HG03280 (cell line): Measurements from ENCODE around the gene HEATR9.

ENCODE experiments used
- ATAC-seq: cut with Tn5 transposase; IDR thresholded peaks from one replicate; pipeline ENCODE4 v1.9.1; 2021; ENCODE audit warnings: mild to moderate bottlenecking, moderate library complexity; ENCODE audit not compliant: unreplicated experiment

The HEATR9 gene

DNA sequence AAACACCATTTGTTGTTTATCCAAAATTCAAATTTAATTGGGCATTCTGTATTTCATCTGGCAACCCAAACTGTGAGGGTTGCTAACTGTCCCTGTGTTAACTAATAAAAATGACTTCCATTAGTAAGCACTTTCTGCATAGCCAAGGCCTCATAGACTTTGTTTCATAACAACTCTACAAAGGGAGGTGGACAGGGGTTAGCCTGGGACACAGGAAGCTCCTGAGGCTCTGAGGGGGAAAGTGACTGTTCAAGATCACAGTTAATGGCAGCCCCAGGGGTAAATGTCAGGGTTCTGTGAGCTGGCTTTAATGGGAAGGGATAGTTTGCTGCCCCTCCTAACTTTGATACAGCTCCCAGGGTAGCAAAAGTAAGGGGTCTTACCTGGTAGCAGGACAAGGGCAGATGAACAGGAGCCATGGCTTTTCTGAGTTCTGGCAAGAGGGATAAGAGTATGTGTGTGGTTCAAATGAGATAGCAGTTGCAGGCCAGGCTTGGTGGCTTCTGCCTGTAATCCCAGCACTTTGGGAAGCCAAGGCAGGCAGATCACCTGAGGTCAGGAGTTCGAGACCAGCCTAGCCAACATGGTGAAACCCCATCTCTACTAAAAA, 2.2 kb downstream of the HEATR9 start:
- no peak for ATAC-seq

DNA sequence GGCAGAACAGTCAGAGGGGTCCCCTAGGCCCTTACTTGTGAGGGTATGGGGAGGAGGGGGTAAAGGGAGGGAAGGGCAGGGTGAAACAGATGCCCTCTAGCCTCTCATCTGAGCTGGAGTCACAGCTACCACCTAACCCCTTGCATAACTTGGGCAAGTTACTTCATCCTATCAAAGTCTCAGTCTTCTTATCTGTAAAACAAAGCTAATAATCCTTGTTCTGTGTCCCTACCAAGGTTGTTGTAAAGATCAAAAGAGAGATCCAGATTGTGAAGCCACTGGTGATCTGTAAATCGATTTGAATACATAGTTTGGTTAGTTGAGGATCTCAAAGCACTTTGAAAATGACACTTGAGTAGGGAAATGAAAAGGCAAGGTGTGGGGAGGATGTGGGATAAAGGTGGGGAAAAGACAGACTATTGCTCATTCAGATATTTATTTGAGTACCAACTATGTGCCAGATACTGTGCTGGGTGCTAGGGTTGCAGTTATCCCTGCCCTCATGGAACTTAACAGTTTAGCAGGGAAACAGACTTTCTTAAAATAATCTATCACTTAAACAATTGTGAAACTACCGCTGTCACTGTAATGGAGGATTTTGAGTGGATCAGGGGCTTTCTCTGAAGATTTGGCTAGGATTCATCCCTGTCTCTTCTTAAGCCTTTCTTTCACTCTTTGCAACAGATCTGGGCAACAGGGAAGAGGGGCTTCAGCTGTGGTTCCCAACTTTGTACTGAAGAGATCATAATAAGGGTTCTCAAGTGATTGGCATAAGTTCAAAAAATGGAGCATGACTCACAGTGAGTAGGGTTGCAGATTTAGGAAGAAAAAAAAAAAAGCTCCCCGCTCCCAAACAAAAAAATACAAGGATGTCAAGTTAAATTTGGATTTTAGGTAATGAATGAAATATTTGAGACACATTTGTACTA, 3.0 kb downstream of the HEATR9 start:
- ATAC-seq = no peak

DNA sequence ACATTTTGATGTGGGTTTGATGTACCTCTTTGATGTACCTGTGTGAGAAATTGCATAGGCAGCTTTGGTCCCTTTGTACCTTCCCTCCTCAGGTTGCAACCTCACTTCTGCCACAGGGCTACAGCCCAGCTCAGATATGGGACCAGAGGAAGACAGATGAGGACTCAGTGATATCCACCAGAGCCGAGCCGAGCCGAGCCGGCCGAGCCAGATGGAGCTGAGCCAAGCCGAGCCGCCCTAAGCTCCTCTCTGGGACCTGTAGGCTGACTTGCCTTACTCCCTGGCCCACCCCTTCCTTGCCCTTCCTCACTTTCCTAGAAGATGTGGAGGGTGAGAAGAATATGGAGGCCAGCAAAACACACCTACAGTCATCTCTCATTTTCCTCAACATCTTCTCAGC, 3.8 kb downstream of the HEATR9 start:
- no peak for ATAC-seq

DNA sequence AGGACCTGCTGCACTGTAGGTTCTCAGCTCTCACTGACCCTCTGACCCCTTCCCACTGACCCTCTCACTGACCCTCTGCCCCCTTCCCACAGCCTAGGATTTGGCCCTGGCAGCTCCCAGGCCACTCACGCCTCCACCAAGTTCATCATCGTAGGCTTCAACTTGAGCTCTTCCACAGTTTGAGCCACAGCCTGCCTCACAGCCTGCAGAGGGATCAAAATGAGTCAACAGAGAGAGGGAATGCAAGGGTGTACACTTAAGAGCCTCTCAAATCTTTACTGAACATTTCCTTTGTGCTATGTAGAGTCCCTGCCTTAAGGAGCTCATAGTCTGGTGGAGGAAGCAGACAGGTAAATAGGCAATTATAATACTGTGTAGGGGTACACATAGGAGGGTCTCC, 12.1 kb downstream of the HEATR9 start:
- ATAC-seq = no peak

DNA sequence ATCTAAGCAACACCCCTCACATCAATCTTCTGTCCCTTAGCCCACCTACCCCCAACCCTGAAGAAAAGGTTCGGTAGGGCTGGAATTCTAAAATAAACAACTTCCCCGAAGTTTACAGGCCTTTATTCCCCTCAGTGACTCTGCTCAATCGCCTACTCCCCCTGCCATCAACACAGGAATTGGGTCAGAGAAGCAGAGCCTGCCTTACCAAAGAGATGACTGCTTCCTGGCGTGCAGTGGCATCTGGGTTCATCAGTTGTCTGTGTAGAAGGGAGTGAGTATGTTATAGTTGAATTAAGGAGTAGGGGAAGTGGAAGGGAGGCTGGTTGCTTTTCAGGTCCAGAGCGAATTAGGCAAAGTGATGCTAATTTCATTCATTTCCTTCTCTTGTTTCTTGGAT, 12.7 kb downstream of the HEATR9 start:
- no peak for ATAC-seq

DNA sequence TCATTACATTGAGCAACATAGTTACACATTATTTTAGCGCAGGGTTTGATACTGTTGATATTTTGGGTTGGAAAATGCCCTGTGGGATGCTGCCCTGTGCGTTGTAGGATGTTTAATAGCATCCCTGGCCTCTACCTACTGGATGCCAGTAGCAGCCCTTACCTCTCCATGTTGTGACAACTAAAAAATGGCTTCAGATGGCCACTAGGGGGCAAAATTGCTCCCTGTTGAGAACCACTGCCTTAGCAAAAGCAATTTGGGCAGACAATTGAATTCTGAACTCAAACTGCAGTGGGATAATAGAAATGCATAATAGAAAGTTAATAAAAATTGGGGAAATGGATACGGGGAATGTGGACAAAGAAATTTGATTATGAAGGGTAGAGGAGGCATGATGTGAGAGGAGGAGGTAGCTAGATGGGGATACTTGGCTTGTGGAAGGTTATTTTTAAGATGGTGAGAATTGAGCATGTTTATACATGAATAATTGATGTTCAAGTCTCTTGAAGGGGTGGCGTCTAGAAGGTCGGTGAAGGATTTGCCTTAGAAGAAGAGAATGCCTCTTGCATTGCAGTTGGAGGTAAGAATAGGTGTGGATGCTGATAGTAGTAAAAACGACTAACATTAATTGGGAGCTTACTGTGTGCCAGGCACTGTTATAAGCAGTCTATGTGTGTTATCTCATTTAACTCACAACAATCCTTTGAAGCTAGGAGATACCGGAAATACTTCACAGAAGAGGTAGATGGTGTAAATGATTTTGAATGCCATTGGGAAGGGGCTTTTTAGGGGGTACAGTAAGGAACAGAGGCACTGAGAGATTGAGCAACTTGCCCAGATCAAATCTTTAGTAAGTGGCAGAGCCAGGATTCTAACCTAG, 19.0 kb downstream of the HEATR9 start:
- ATAC-seq = peak; percentile 47

DNA sequence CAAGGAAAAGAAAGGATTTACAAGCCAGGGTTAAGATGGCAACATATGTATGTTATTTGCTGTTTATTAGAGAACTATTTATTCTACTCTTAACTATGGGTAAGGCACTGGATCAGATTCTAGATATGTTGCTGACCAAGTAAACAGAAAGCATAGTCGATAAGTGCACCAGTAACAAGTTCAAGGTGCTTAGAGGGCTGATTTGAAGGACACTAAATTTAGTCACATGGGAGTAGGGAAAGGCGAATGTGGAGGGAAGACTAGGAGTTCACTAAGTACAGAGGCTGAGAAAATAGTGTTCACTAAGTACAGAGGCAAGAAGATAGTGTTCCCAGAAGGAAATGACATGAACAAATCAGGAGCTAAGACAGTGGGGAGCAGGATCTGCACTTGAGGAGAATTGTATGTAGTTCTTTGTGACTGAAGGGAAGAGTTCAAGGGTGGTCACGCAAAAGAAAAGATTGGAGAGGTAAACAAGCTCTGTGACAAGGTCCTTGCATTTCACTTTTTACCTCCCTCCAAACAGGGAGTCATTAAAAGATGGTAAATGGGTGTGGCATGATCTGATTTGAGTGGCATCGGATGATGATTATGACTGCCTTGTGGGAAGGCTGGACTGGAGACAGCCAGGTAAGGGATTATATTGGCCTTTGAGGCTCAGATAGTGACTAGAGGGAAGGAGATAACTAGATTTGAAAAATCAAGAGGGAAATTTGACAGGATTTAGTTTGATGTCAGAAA, 20.9 kb downstream of the HEATR9 start:
- no peak for ATAC-seq

DNA sequence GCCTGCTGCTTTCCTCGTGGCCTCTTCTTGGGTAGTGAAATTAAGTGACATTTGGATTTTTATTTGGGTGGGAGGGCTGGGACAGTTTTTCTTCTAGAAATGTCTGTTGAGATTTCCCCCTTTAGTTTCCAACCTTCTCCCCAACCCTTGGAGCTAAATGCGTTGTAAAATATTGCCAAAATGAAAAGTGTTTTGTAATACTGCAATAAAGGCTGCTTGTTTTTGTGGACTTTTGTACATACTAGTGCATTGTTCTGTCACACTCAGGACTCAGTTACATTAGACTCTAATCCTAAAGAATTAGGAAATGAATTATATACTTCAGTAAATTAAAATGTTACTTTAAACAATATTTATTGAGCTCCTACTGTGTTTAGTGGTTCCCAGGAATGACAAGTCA, 21.7 kb downstream of the HEATR9 start:
- ATAC-seq = no peak

DNA sequence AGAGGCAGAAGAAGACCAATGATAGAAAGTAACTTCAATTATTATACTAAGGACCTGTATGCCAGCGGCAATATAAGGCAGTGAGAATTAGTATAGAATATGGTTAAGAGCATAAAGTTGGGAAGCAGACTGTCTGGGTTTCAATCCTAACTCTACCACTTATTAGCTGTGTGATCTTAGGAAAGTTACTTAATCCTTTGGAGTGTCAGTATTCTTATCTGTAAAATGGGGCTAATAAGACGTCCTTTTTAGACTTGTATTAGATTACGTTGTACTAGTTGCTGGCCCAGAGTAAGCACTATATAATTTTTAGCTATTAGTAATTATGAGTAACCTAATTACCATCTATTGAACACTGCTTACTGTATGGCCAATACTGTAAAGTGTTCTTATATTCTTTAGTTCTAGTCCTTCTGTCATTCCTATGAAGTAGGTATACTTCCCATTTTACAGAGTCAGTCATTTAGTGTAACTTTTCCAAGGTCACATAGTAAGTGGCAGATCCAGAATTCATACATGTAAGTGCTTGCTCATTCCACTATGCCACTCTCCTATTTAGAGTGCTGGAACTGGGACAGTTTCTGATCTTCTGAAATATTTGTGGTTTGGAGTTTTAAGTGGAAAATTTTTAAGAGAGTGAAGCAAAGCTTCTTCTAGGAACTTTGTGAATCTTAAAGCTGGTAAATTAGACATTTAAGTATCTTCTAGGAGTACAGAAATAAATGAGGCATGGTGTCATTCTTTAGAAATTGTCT, 22.5 kb downstream of the HEATR9 start:
- ATAC-seq = no peak

DNA sequence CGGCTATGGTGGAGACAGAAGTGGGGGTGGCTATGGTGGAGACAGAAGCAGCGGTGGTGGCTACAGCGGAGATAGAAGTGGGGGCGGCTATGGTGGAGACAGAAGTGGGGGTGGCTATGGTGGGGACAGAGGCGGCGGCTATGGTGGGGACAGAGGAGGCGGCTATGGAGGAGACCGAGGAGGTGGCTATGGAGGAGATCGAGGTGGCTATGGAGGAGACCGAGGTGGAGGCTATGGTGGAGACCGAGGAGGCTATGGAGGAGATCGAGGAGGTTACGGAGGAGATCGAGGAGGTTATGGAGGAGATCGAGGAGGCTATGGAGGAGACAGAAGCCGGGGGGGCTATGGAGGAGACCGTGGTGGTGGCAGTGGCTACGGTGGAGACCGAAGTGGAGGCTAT, 24.1 kb downstream of the HEATR9 start:
- ATAC-seq = no peak

DNA sequence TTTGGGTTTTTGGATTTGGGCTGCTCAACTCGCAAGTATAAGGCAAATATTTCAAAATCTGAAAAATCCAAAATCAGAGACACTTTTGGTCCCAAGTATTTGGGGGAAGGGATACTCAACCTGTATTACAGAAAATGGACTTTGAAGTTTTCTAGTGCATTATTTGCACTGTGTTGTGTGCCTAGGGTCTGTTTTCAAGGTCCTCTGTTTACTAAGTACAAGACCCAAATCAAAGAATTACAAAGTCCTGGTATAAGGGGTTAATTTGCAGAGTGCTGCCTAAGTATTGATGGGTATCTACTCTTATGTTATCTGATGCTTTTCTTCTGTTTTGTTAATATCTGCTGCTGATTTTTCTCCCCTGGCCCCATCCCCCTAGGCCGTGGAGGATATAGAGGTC, 25.0 kb downstream of the HEATR9 start:
- ATAC-seq = no peak

DNA sequence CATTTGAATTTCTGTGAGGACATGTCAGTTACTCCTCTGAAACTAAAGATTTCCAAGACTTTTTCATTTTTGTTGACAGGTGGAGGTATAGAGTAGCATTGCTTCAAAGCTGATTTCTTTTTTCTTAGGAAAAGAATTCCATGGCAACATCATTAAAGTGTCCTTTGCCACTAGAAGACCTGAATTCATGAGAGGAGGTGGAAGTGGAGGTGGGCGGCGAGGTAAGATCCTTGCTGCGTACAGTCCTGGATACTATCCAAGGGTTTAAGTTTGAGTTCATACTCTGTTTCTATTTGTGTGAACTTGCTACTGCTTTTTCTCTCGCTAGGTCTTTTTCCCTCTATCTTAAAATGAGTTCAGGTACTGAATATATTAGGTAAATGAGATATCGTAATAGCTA, 26.5 kb downstream of the HEATR9 start:
- ATAC-seq = no peak

DNA sequence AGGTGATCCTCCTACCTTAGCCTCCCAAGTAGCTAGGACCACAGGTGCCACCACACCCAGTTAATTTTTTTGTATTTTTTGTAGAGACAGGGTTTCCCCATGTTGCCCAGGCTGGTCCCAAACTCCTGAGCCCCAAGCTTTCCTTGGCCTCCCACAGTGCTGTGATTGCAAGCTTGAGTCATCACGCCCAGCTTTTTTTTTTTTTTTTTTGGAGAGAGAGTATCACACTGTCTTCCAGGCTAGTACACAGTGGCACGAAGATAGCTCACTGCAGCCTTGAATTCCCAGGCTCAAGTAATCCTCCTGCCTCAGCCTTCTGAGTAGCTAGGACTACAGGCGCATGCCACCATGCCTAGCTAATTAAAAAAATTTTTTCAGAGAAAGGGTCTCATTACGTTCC, 27.2 kb downstream of the HEATR9 start:
- ATAC-seq = no peak

DNA sequence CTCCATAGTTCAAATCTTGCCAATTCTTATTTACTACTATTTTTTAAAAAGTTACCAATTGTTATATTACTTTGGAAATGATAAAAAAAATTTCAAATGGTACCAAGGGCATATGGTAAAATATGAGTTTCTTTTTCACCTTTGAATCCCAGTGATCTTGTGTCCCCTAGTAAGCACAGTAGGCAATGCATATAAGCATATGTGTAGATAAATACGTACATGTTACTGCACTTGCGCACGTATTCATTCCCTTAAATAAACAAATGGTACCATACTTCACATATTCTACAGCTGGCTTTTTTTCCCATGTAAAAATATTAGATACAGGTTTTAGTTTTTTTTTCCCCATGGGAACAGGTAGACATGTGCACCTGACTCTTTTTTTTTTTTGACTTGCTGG, 27.6 kb downstream of the HEATR9 start:
- no peak for ATAC-seq

DNA sequence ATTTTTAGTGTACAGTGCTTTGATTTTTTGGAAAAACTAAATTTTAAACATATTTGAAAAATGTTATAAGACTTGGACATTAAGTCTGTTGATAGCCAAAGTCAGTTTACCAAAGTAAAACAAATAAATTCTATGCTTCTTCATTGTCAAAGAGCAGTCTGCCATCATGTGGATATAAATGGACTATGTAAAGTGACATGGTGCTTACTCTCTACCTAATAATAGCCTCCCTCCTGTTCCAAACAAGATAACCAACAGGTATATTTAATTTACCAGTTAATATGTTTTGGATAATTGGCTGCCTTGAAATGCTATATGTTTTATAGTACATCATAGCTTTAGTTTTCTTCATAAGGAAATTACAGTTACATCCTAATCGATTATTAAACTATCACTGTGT, 43.5 kb downstream of the HEATR9 start:
- no peak for ATAC-seq

DNA sequence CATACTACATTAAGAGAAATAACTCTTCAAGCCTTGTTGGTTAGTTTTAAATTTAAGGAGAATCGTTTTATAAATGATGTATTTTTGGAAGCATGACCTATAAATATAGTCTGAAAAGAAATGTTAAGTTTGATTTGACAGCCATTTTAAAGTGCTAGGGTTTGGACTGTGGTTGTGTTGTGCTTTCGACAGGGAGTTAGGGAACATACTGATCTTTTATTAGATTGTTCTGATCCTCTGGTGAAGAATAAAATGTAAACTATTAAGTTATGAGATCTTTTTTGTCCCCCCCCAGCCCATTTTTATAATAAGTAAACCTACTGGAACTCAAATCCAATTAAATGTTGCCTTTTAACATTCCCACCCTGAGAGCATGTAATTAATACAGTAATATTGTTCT, 47.4 kb downstream of the HEATR9 start:
- ATAC-seq = no peak

DNA sequence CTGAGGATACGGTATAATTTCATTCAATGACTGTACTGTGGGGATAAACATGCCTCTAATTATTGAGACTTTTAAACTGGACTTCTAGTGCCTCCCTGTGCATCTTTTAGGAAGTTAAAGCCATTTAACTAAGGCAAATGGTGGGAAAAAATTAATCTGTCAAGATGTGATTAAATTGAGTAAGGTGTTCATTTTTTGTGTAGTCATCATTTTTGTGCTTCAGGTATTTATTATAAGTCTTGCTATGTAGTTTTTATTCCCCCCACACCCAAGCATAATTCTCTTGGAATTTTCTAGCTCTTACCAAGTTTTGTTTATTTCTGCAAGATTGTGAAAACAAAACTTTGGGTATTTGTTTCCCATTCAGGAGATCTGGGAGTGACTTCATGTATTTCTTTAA, 49.2 kb downstream of the HEATR9 start:
- ATAC-seq = no peak

DNA sequence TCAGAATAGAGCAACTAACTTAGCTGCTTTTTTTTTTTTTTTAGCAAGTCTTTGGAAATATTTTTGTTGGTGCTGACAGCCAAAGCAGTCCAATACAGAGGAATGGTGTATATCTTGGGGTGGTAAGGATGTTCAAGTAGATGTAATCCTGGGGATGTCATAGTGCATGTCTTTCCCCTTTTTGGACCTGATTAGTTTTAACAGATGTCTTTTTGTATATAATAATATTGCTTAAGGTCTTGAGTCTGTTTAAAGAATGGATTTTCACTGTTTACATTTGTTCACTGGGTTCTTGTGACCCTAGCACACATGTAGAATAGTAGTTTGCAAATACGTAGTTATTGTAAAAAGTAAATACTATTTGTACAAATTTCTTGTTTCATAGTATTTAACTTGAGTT, 51.5 kb downstream of the HEATR9 start:
- no peak for ATAC-seq

DNA sequence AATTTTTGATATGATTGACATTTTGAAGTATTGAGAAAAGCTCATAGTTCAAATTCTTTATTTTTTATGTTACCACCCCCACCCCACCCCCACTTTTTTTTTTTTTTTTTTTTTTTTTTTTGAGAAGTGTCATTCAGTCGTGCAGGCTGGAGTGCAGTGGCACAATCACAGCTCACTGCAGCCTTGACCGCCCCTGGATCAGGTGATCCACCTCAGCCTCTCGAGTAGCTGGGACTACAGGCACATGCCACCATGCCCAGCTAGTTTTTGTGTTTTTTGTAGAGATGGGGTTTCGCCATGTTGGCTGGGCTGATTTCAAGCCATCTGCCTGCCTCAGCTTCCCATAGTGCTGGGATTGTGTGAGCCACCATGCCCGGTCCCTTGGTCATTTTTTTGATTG, 52.0 kb downstream of the HEATR9 start:
- no peak for ATAC-seq

DNA sequence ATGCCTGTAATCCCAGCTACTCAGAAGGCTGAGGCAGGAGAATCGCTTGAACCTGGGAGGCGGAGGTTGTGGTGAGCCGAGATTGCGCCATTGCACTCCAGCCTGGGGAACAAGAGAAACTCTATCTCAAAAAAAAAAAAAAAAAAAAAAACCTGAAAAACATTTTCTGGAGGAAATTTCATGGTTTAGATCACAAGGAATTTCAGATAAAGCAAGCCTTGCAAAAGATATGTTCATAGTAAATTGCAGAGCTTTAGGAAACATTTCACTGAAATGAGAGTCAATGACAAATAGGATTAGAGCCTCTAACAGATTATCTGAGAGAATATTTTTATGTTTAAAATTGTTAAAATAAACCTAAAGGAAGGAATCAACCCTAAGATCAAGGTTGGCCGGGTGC, 56.2 kb downstream of the HEATR9 start:
- ATAC-seq = no peak
